GM19099 (cell line): ENCODE measurements around the gene TMSB4X.

Experiments
- POLR2A ChIP-seq: IDR thresholded peaks from 3 replicates; pipeline ENCODE4 v1.6.1; 2011; ENCODE audit warnings: low read depth; ENCODE audit not compliant: insufficient read length; ENCODE audit errors: extremely low read depth

TMSB4X gene

GRCh38 chrX:12974796-12975669, at the start of gene TMSB4X:
Gene TMSB4X (plus strand): TSS chrX:12975110.
- TF ChIP-seq POLR2A = peak; percentile 99

DNA sequence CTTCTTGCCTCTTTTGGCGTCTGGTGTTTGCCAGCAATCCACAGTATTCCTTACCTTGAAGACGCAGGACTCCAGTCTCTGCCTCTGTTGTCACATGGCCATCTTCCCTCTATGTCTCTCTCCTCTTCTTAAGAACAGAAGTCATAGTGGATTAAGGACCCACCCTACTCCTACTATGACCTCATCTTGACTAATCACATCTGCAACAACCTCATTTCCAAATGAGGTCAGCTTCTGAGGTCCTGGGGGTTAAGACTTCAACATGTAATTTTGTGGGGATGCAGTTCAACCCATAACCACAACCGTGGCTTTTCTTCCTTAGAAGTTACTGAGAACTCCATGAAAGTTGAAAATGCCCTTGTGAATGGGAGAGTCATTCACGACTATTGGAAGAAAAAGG, 45.2 kb upstream of the TMSB4X start:
- no peak for TF ChIP-seq POLR2A

- TF ChIP-seq POLR2A = no peak
Observed at GRCh38 chrX:12930150-12930549, 44.8 kb upstream of the TMSB4X start.

DNA sequence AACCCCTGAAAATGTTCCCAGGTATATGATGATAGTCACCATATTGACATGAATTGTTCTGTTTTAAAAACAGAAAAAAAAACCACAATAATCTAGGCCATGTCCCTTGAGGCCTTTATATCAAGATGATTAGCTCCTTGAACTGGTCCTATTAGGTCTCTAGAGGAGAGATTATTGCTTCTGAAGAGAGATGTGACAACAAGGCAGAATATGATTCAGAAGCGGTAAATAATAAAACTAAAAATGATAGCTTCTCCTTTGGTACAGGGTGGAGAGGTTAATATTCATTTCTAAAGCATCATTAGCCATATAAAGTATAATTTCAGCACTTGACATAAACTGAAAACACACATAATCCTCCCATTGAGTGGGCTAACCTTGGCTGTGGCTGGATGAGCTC, 42.7 kb upstream of the TMSB4X start:
- TF ChIP-seq POLR2A = no peak

DNA sequence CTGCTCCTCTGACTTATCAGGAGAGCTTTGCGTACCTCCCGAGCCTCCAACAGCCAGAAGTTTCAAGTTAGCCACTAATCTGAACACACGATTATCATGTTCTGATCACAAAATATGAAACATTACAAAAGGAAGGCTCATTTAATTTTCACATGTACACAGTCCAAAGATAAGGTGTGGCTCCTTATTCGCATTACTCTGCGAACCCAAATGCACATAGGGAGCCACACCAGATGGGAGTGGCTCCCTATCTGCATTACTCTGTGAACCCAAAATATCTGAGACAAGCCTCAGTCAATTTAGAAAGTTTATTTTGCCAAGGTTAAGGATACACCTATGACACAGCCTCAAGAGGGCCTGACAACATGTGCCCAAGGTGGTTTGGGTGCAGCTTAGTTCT, 40.1 kb upstream of the TMSB4X start:
- TF ChIP-seq POLR2A = no peak

GRCh38 chrX:12936947-12937346, 38.0 kb upstream of the TMSB4X start:
- no peak for TF ChIP-seq POLR2A

DNA sequence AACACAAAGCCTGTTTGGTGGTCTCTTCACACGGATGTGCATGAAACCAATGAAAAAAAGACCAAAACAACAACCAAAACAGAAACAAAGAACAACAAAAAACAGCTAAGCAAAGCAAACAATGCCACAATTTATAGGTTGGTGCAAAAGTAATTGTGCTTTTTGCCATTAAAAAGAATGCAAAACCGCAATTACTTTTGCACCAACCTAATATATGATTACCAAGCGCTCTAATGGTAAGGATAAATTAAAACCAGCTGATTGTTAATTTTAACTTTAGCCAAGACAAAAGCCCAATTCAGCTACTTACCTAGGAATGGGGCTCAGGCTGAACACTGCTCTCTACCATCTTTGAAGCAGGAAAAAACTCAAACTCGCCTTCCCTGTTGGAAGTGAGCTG, 29.4 kb upstream of the TMSB4X start:
- no peak for TF ChIP-seq POLR2A

DNA sequence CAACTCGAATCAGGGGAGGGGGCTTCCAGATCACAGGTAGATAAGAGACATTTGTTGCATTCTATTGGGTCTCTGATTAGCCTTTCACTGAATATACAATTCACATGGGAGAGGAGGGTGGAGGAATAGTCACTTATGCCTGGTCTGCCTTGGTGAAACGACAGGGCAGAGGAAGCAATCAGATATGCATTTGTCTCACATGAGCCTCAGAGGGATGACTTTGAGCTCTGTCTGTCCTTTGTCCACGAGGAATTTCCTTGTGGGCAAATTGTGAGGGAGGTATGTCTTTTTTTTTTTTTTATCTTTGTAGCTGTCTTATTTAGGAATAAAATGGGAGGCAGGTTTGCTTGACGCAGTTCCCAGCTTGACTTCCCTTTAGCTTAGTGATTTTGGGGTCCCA, 28.5 kb upstream of the TMSB4X start:
- no peak for TF ChIP-seq POLR2A

DNA sequence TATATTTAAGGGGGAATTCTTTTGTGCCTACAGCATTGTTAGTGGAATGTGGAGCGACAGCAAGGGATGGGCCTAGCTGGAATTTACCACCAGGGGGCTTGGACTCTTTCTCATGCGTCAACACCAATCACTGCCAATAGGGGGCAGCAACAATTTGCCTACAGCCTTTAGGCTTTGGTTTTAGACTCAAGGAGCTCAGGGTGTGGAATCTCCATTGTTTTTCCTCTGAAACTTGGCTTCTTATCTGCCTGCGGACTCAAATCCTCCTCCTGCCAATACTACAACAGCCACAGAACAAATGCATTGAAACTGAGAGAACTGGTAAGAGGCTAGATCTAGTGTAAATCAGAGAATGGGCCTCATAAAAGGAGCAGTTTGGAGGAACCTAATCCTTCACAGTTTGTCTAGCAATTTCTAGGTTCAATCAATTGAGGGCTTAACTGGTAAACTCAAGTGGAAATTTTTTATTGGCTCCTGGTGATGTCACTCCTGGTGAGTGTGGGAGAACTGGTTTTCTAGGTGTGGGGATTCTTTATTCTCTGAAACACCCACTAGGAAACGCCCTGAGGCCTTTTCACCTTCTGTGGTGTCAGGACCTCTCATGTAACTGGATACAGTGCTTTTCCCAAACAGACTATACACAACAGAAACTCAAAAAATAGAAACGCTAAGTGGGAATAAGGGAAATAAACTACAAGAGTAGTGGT, 27.9 kb upstream of the TMSB4X start:
- peak; percentile 31 for TF ChIP-seq POLR2A

- TF ChIP-seq POLR2A = no peak
Observed at GRCh38 chrX:12947545-12948235, 27.2 kb upstream of the TMSB4X start.

DNA sequence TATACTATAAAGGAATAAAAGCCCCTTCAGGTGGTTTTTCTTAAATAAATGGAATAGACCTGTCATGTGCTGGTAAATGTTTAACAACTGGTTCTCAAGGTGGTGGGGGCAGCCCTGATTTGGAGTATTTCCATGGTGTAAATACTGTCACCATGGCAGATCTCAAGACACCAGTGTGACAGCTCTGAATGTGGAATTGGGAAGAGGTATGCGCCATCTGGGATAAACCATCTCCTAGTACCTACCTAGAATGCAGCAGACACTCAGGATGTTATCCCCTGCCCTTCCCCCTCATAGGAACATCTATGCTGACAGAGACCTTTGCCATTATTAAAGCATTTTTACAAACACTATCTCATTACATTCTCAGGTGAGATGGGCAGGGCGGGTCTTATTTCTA, 26.4 kb upstream of the TMSB4X start:
- no peak for TF ChIP-seq POLR2A

DNA sequence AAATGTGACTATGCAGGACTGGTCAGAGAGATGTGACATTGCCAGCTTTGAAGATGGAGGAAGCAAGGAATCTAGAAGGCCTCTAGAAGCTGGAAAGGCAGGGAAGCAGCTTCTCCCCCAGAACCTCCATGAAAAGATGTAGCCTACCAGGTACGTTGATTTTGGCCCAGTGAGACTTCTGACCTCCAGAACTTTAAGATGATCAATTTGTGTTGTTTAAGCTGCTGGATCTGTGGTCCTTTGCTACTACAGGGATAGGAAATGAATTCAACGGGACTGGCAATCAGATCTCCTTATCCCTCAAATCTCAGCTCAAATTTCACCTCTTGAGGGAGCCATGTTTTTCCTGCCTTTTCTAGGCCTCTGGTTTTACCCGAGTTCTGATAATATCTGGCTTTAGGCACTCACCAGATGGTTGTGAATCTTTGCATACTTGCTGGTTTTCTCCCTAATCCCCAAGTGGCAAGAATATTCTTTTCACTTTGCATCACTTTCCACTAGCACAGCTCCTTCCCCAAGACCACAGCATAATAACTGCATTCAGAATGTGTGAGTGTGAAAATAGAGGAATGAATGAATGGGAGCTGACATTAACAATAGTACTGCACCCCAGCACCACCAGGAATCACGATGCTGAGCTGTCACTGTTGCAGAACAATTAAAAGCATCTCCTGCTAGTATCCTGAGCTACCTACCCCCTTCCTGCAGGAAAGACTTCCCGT, 25.5 kb upstream of the TMSB4X start:
- no peak for TF ChIP-seq POLR2A

- TF ChIP-seq POLR2A = peak; percentile 95
Observed at GRCh38 chrX:12949927-12950656, 24.8 kb upstream of the TMSB4X start.

DNA sequence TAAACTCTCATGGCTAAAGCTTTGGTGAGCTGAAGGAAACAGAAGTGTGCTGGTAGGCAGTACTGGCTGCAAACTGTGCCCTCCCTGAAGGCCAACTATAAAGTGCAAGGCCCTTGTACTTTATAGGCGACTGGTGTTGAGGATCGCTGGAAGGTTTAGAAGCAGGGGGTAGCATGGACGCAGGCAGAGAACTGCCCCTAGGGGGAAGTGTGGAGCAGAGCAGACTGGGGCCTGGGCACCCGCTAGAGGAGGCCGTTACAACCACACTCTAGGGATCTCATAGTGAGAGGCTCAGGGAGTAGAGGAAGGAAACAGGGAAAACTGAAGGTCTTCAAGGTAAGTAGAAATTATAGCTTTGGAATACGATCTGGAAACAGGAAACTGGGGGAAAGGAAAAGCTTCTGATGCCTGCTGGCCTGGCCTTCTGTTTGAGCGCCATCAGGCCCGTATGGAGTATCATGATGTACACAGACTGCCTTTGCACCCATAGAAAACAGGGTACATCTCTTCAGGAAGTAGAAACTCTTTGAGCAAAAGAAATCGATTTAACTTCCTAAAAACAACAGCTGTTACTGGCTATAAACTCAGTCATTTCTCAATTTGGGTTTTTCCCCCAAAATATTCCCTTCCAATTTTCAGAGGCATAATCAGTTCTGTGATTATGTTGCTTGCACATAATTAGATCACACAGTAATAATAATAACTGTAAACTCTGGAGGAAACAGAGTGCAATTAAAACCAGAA, 23.9 kb upstream of the TMSB4X start:
- TF ChIP-seq POLR2A = peak; percentile 52
